GM18508 (cell line): ENCODE results near the gene MRPS6.

Experiments used
- ATAC-seq: cut with Tn5 transposase; IDR thresholded peaks from one replicate; pipeline ENCODE4 v1.9.1; 2021; ENCODE audit warnings: moderate number of reproducible peaks; ENCODE audit not compliant: insufficient read depth, unreplicated experiment

The MRPS6 gene

GRCh38 chr21:34094949-34095348 is 21.6 kb downstream of the MRPS6 start:
- ATAC-seq: no peak

GRCh38 chr21:34097442-34097841 is 24.1 kb downstream of the MRPS6 start:
- ATAC-seq: no peak

GRCh38 chr21:34100337-34100736 is 27.0 kb downstream of the MRPS6 start:
- ATAC-seq: no peak

- ATAC-seq: no peak
Observed at GRCh38 chr21:34100790-34101189, 27.4 kb downstream of the MRPS6 start.

- no peak for ATAC-seq
Observed at GRCh38 chr21:34105947-34106541, 32.7 kb downstream of the MRPS6 start.

- ATAC-seq: no peak
Observed at GRCh38 chr21:34107606-34108005, 34.2 kb downstream of the MRPS6 start.

- no peak for ATAC-seq
Observed at GRCh38 chr21:34109075-34109474, 35.7 kb downstream of the MRPS6 start.

GRCh38 chr21:34110594-34111202 is 37.3 kb downstream of the MRPS6 start:
- ATAC-seq: no peak

GRCh38 chr21:34112316-34113033 is 39.1 kb downstream of the MRPS6 start:
- no peak for ATAC-seq

- ATAC-seq: no peak
Observed at GRCh38 chr21:34113842-34114241, 40.5 kb downstream of the MRPS6 start.

GRCh38 chr21:34115160-34115559 is 41.8 kb downstream of the MRPS6 start:
- no peak for ATAC-seq

GRCh38 chr21:34116569-34116968 is 43.2 kb downstream of the MRPS6 start:
- ATAC-seq: no peak

GRCh38 chr21:34120867-34121266 is 47.5 kb downstream of the MRPS6 start:
- no peak for ATAC-seq

- ATAC-seq: no peak
Observed at GRCh38 chr21:34122047-34122446, 48.7 kb downstream of the MRPS6 start.

GRCh38 chr21:34123609-34124008 is 50.2 kb downstream of the MRPS6 start:
- no peak for ATAC-seq

GRCh38 chr21:34126269-34126668 is 52.9 kb downstream of the MRPS6 start:
- no peak for ATAC-seq

GRCh38 chr21:34126691-34127090 is 53.3 kb downstream of the MRPS6 start:
- no peak for ATAC-seq

- no peak for ATAC-seq
Observed at GRCh38 chr21:34128124-34128523, 54.7 kb downstream of the MRPS6 start.

- ATAC-seq: no peak
Observed at GRCh38 chr21:34128674-34129038, 55.3 kb downstream of the MRPS6 start.

- ATAC-seq: no peak
Observed at GRCh38 chr21:34129039-34129891, 55.9 kb downstream of the MRPS6 start.
